Activated naive CD8-positive, alpha-beta T cell treated with anti-CD3 and anti-CD28 coated beads for 36 hours (primary cell): ENCODE results near the gene PLIN4. TPM values are rescaled to one million over a fixed set of nuclear protein-coding genes. Genes with fewer than 3 reads are reported as not detected.
"Not testable (repeated sequence)": the region's sequence is repeated elsewhere in the genome, so short reads cannot be mapped to it uniquely, and the experiment has no call there.

Experiments
- DNase-seq: peaks from one replicate; pipeline ENCODE4 v3.0.0; 2021
- H3K27ac Mint-ChIP-seq: one replicate; pipeline ENCODE4 v1.8.0; 2022; ENCODE audit warnings: mild to moderate bottlenecking, moderate library complexity, mixed read lengths
- H3K27me3 Mint-ChIP-seq: one replicate; pipeline ENCODE4 v1.8.0; 2022; ENCODE audit warnings: mild to moderate bottlenecking, mixed read lengths
- H3K36me3 Mint-ChIP-seq: one replicate; pipeline ENCODE4 v1.8.0; 2021; ENCODE audit warnings: mild to moderate bottlenecking, mixed read lengths
- H3K4me1 Mint-ChIP-seq: one replicate; pipeline ENCODE4 v1.8.0; 2021; ENCODE audit warnings: mixed read lengths
- H3K4me3 Mint-ChIP-seq: one replicate; pipeline ENCODE4 v1.8.0; 2022; ENCODE audit warnings: mild to moderate bottlenecking, moderate library complexity, mixed read lengths
- H3K9me3 Mint-ChIP-seq: one replicate; pipeline ENCODE4 v1.8.0; 2022; ENCODE audit warnings: mixed read lengths
- total RNA-seq, 2 experiments: library from RNA; stranded (reverse); gene quantifications; one replicate each; pipeline ENCODE4 v1.2.3, GENCODE V29; 2021

Gene PLIN4
- total RNA-seq, 2 experiments from 2014 or later: not detected

GRCh38 chr19:4552525-4552819 lies 34.2 kb upstream of the PLIN4 start:
- Mint-ChIP-seq H3K27me3 (peaks cover 8% of the 10 kb centered on the region), H3K36me3 (no peaks in the 10 kb centered on the region), H3K4me3 (no peak overlapping the region), H3K4me1 (no peaks in the 10 kb centered on the region), H3K9me3 (no peaks in the 10 kb centered on the region), H3K27ac (no peak overlapping the region)
- no peak for DNase-seq

- DNase-seq: no peak
- Mint-ChIP-seq H3K36me3 (no peaks in the 10 kb centered on the region), H3K27ac (no peak overlapping the region), H3K4me1 (no peaks in the 10 kb centered on the region), H3K4me3 (no peak overlapping the region), H3K9me3 (no peaks in the 10 kb centered on the region), H3K27me3 (peaks cover 8% of the 10 kb centered on the region)
Observed at GRCh38 chr19:4550479-4551050, 32.3 kb upstream of the PLIN4 start.

- H3K27me3 Mint-ChIP-seq: peaks cover 8% of the 10 kb centered on the region
- no peaks in the 10 kb centered on the region for H3K36me3 Mint-ChIP-seq
- H3K27ac Mint-ChIP-seq: no peak overlapping the region
- H3K4me3 Mint-ChIP-seq: no peak overlapping the region
- H3K9me3 Mint-ChIP-seq: no peaks in the 10 kb centered on the region
- DNase-seq: no peak
- no peaks in the 10 kb centered on the region for H3K4me1 Mint-ChIP-seq
Observed at GRCh38 chr19:4550018-4550417, 31.7 kb upstream of the PLIN4 start.

GRCh38 chr19:4548238-4548584 lies 29.9 kb upstream of the PLIN4 start:
- peaks cover 8% of the 10 kb centered on the region for H3K27me3 Mint-ChIP-seq
- DNase-seq: no peak
- no peaks in the 10 kb centered on the region for H3K9me3 Mint-ChIP-seq
- no peaks in the 10 kb centered on the region for H3K4me1 Mint-ChIP-seq
- no peak overlapping the region for H3K4me3 Mint-ChIP-seq
- no peaks in the 10 kb centered on the region for H3K36me3 Mint-ChIP-seq
- H3K27ac Mint-ChIP-seq: no peak overlapping the region

GRCh38 chr19:4547303-4548237 lies 29.3 kb upstream of the PLIN4 start:
- Mint-ChIP-seq H3K36me3 (no peaks in the 10 kb centered on the region), H3K27ac (no peak overlapping the region), H3K27me3 (peaks cover 8% of the 10 kb centered on the region), H3K9me3 (no peaks in the 10 kb centered on the region), H3K4me1 (no peaks in the 10 kb centered on the region), H3K4me3 (no peak overlapping the region)
- peak; percentile 26 for DNase-seq

GRCh38 chr19:4543842-4544647 lies 25.8 kb upstream of the PLIN4 start:
- peaks cover 14% of the 10 kb centered on the region for H3K27me3 Mint-ChIP-seq
- no peak overlapping the region for H3K27ac Mint-ChIP-seq
- H3K4me3 Mint-ChIP-seq: no peak overlapping the region
- H3K4me1 Mint-ChIP-seq: peaks cover 6% of the 10 kb centered on the region
- no peaks in the 10 kb centered on the region for H3K36me3 Mint-ChIP-seq
- no peaks in the 10 kb centered on the region for H3K9me3 Mint-ChIP-seq
- no peak for DNase-seq

- Mint-ChIP-seq H3K27me3 (peaks cover 14% of the 10 kb centered on the region), H3K9me3 (no peaks in the 10 kb centered on the region), H3K4me1 (peaks cover 6% of the 10 kb centered on the region), H3K36me3 (no peaks in the 10 kb centered on the region), H3K4me3 (no peak overlapping the region), H3K27ac (no peak overlapping the region)
- DNase-seq: no peak
Observed at GRCh38 chr19:4542896-4543841, 24.9 kb upstream of the PLIN4 start.

GRCh38 chr19:4541806-4542145 lies 23.5 kb upstream of the PLIN4 start:
- not testable (repeated sequence) for H3K9me3 Mint-ChIP-seq, H3K36me3 Mint-ChIP-seq, H3K27ac Mint-ChIP-seq, DNase-seq, H3K4me3 Mint-ChIP-seq, H3K4me1 Mint-ChIP-seq
- H3K27me3 Mint-ChIP-seq: peaks cover 17% of the 10 kb centered on the region

GRCh38 chr19:4541114-4541805 lies 23.0 kb upstream of the PLIN4 start:
- Mint-ChIP-seq H3K9me3 (no peaks in the 10 kb centered on the region), H3K36me3 (no peaks in the 10 kb centered on the region), H3K4me1 (peaks cover 6% of the 10 kb centered on the region), H3K27ac (no peak overlapping the region), H3K4me3 (no peak overlapping the region), H3K27me3 (peaks cover 17% of the 10 kb centered on the region)
- DNase-seq: no peak

GRCh38 chr19:4539693-4540581 lies 21.7 kb upstream of the PLIN4 start, which contains the start of gene LRG1:
LRG1 (minus strand) TSS chr19:4540036; CDS start chr19:4540013, 23 bp downstream.
- Mint-ChIP-seq H3K4me1 (peaks cover 11% of the 10 kb centered on the region), H3K9me3 (no peaks in the 10 kb centered on the region)
- DNase-seq: peak; percentile 27

GRCh38 chr19:4539169-4539692 lies 20.9 kb upstream of the PLIN4 start:
- no peak overlapping the region for H3K4me3 Mint-ChIP-seq
- DNase-seq: no peak
- H3K27ac Mint-ChIP-seq: no peak overlapping the region
- H3K9me3 Mint-ChIP-seq: no peaks in the 10 kb centered on the region
- H3K27me3 Mint-ChIP-seq: peaks cover 25% of the 10 kb centered on the region
- no peaks in the 10 kb centered on the region for H3K36me3 Mint-ChIP-seq
- H3K4me1 Mint-ChIP-seq: peaks cover 11% of the 10 kb centered on the region

More at GRCh38 chr19:4539693-4540581, 21.7 kb upstream of the PLIN4 start, which contains the start of gene LRG1:
- Mint-ChIP-seq H3K27ac (no peak within 1 kb of the TSS), H3K36me3 (no peaks in the 10 kb centered on the region), H3K27me3 (peaks cover 23% of the 10 kb centered on the region), H3K4me3 (peak within 1 kb of the TSS; percentile 68)

- peaks cover 25% of the 10 kb centered on the region for H3K27me3 Mint-ChIP-seq
Observed at GRCh38 chr19:4538601-4538954, 20.3 kb upstream of the PLIN4 start.

GRCh38 chr19:4537953-4538600 lies 19.8 kb upstream of the PLIN4 start:
- Mint-ChIP-seq H3K9me3 (no peaks in the 10 kb centered on the region), H3K4me1 (peaks cover 11% of the 10 kb centered on the region), H3K27me3 (peaks cover 25% of the 10 kb centered on the region), H3K36me3 (no peaks in the 10 kb centered on the region), H3K27ac (no peak overlapping the region), H3K4me3 (no peak overlapping the region)
- DNase-seq: no peak

More at GRCh38 chr19:4538601-4538954, 20.3 kb upstream of the PLIN4 start:
- Mint-ChIP-seq H3K4me3 (no peak overlapping the region), H3K9me3 (no peaks in the 10 kb centered on the region), H3K27ac (no peak overlapping the region), H3K36me3 (no peaks in the 10 kb centered on the region), H3K4me1 (peaks cover 11% of the 10 kb centered on the region)
- no peak for DNase-seq
